Effector memory CD4-positive, alpha-beta T cell (primary cell): ENCODE results near the gene JMJD6.
"Not testable (repeated sequence)": the region's sequence is repeated elsewhere in the genome, so short reads cannot be mapped to it uniquely, and the experiment has no call there.

Source experiments
- DNase-seq, 3 donors: peaks; one replicate each; pipeline ENCODE4 v3.0.0-alpha.2; 2020
- H3K27ac ChIP-seq: 2 replicates; pipeline ENCODE4 v1.7.0; 2013; ENCODE audit warnings: mild to moderate bottlenecking, low read length, moderate library complexity; ENCODE audit not compliant: insufficient read depth, poor library complexity, severe bottlenecking
- H3K27me3 ChIP-seq: replicated peaks from 2 replicates; pipeline ENCODE4 v1.7.0; 2013; ENCODE audit warnings: mild to moderate bottlenecking, low read length; ENCODE audit not compliant: insufficient read depth, control insufficient read depth, poor library complexity, severe bottlenecking
- H3K36me3 ChIP-seq: 2 replicates; pipeline ENCODE4 v1.7.0; 2013; ENCODE audit warnings: mild to moderate bottlenecking, low read length, moderate library complexity; ENCODE audit not compliant: control insufficient read depth, insufficient read depth
- H3K4me1 ChIP-seq: 2 replicates; pipeline ENCODE4 v1.7.0; 2013; ENCODE audit warnings: low read length, mild to moderate bottlenecking; ENCODE audit not compliant: control insufficient read depth, insufficient read depth, poor library complexity, severe bottlenecking
- H3K4me3 ChIP-seq: 2 replicates; pipeline ENCODE4 v1.7.0; 2013; ENCODE audit warnings: low read length, low read depth, mild to moderate bottlenecking; ENCODE audit not compliant: insufficient read depth, poor library complexity, severe bottlenecking
- H3K9me3 ChIP-seq: 2 replicates; pipeline ENCODE4 v1.7.0; 2013; ENCODE audit warnings: mild to moderate bottlenecking, low read length, moderate library complexity; ENCODE audit not compliant: control insufficient read depth

The JMJD6 gene

DNA sequence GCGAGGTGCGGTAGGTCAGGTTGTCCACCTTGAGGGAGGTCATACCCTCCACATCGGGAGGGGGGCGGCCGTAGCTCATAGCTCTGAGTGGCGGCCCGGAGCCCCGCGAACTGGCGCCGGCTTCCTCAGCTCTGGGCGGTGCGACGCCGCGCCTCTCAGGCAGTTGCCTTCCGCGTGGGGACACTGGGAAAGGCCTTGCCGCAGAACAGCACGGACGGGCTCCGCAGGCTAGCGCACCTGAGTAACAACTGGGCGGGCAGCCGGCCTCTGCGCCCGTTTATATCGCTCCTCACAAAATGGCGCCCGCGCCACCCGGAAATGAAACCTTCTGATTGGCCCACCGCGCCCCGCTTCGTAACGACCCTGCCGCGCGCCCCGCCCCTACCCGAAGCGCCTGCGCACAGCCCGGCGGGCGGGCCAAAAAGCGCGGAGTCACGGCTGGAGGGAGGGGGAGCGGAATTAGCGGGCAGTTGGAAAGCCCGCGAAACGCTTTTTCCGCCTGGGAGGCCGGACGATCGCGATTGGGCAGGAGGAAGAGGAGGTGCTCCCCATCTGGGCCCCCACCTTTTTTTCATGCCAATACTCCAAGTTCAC is 10.8 kb upstream of the JMJD6 start, which contains the start of gene SRSF2:
TSS of gene SRSF2 (minus strand) at position 250 of the 594 bp plus-strand sequence. CDS start at position 79, 171 bp downstream.
- peak within 1 kb of the TSS; percentile 97 for H3K27ac ChIP-seq

DNA sequence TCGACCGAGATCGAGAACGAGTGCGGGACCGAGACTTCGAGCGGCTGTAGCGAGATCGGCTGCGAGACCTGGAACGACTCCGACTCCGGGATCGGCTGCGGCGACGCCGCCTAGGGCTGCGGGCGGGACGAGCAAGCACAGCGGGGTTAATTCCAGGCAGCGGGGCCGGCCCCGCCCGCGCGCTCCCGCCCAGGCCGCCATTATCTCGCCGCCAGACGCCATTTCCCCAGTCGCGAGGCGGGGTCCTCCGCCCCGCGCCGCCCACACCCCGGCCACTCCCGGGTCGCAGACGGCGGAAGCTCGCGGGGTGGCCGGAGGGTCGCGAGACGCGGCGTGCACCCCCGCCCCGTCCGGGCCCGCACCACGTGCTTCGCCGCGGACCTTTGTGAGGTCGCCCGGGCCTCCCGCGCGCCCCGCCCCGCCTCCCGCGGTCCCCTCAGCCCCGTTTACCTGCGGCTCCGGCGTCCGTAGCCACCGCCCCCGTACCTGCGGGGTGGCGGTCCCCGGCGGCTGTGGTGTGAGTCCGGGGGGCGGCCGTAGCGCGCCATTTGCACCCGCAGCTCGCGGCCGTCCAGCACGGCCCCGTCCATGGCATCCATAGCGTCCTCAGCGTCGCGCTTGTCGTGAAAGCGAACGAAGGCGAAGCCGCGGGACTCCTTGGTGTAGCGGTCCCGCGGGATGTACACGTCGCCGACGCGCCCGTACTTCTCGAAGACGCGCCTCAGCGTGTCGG is 10.1 kb upstream of the JMJD6 start:
- H3K36me3 ChIP-seq, result peaks cover 40% of the 10 kb centered on the region
- H3K27ac ChIP-seq, result peak overlapping the region; percentile 97
- H3K9me3 ChIP-seq, result no peaks in the 10 kb centered on the region
- DNase-seq, result peak; percentile 49 to 64 (median 53)
- H3K27me3 ChIP-seq, result no peaks in the 10 kb centered on the region
- peak overlapping the region; percentile 97 for H3K4me3 ChIP-seq
- H3K4me1 ChIP-seq, result peaks cover 17% of the 10 kb centered on the region

More for the DNA sequence above, 10.8 kb upstream of the JMJD6 start, which contains the start of gene SRSF2:
- no peaks in the 10 kb centered on the region for H3K9me3 ChIP-seq
- no peaks in the 10 kb centered on the region for H3K27me3 ChIP-seq
- H3K36me3 ChIP-seq, result peaks cover 42% of the 10 kb centered on the region
- DNase-seq, result peak; percentile 98 to 99 (median 99)
- H3K4me3 ChIP-seq, result peak within 1 kb of the TSS; percentile 97
- peaks cover 17% of the 10 kb centered on the region for H3K4me1 ChIP-seq

DNA sequence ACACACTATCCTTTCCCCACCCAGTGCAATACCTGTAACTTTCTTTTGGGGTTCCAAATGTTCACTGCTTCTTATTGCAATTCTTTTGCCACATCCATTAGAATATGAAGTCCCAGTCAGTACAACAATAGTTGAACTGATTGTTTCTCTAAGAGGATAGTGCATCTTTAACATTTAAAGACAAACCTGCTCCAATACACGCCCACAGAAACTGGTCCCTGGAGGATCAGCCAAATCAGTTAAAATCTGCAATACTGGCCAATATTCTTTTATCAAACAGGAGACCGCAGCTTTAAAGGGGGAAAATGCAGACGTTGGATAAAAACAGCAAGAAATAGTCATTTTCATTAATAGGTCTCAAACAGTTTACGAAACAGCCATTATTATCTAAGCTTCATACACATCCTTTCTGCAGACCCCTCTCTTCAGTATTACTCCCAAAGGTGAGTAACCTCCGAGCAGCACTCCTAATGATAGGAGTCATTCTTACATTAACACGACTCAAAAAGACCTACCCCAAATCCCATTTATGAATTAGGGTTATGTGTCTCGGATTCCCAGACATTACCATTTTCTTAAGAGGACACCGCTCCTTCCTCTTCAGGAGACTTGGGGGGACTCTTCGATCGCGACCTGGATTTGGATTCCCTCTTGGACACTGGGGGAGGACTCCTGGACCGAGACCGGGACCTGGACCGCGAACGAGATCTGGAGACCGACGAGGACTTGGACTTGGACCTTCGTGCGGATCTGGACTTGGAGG is 9.4 kb upstream of the JMJD6 start:
- peaks cover 45% of the 10 kb centered on the region for H3K36me3 ChIP-seq
- no peak for DNase-seq
- peaks cover 17% of the 10 kb centered on the region for H3K4me1 ChIP-seq

DNA sequence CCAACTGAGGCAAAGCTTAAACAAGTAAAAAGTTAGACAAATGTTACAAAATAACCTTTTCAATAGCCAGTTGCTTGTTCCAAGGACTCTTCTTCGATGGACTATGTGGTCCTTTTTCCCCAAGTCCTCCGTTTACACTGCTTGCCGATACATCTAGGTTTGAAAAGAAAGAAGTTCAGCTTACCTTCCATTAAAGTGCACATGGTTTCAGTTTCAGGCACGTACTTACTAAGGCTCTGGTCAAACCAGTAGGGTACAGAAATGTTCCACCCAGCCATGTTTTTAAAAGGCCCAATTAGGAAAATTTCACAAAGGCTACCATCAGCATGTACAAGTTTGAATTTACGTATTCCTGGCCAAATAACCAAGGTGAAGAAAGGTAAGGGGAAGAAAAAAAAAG is 8.6 kb upstream of the JMJD6 start:
- Histone ChIP-seq H3K36me3 (peaks cover 45% of the 10 kb centered on the region), H3K4me1 (peaks cover 17% of the 10 kb centered on the region)

More for the DNA sequence above, 9.4 kb upstream of the JMJD6 start:
- Histone ChIP-seq H3K27ac (peak overlapping the region; percentile 97), H3K9me3 (no peaks in the 10 kb centered on the region), H3K4me3 (peak overlapping the region; percentile 97), H3K27me3 (no peaks in the 10 kb centered on the region)

DNA sequence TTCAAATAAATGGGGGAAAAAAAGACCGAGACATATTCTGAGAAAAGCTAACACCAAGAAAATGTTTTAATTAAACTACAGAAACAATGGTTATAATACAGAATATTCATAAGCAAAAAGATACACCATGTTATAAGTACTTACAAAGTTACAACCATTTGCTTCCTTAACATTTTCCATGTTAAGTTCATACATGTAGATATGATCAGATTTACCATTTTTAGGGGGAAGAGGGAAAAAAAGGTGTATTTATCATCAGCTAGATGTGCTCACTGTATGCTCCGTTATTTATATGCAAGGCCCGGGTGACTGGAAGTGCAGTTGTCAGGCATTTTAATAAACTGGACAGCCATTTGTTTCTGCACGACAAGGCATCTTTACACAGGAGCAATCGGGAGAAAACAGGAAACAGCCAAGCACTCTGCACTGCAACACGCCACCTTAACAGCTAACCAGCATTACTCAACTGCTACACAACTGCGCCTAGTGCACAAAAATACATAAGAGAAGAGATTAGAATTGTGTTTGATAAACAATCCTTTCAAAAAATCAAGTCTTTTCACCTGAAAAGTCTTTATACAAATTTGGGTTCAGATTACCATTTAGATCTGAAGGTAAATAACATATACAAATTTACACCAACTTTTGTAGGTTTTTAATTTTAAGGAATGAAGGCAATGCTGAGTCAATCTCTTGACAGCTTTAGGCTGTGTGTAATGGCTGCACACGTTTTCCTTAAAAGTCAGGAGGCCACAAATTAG is 7.9 kb upstream of the JMJD6 start:
- Histone ChIP-seq H3K27ac (peak overlapping the region; percentile 97), H3K27me3 (no peaks in the 10 kb centered on the region), H3K4me1 (peaks cover 21% of the 10 kb centered on the region), H3K36me3 (peaks cover 45% of the 10 kb centered on the region), H3K9me3 (no peaks in the 10 kb centered on the region), H3K4me3 (peak overlapping the region; percentile 97)
- DNase-seq, result no peak

More for the DNA sequence above, 8.6 kb upstream of the JMJD6 start:
- Histone ChIP-seq H3K27me3 (no peaks in the 10 kb centered on the region), H3K27ac (peak overlapping the region; percentile 97), H3K4me3 (peak overlapping the region; percentile 97), H3K9me3 (no peaks in the 10 kb centered on the region)
- no peak for DNase-seq

DNA sequence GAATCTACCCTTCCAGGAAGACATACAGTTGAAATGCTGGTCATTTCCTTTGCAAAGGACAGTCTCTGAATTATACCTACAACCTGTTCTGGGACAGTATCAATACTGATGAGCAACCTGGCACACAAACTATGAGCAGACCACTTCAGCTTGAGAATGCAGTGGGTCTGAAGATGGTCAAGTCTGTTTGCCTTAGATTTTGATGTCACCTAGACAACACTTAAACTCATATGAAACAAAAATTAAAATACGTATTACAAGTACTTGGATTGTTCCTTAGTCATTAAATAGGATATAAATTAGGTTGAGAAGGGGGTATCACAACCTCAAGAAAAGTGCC is 7.2 kb upstream of the JMJD6 start:
- Histone ChIP-seq H3K4me3 (no peak overlapping the region), H3K36me3 (peaks cover 45% of the 10 kb centered on the region), H3K27ac (peak overlapping the region; percentile 7), H3K9me3 (no peaks in the 10 kb centered on the region), H3K27me3 (no peaks in the 10 kb centered on the region), H3K4me1 (peaks cover 20% of the 10 kb centered on the region)
- no peak for DNase-seq

DNA sequence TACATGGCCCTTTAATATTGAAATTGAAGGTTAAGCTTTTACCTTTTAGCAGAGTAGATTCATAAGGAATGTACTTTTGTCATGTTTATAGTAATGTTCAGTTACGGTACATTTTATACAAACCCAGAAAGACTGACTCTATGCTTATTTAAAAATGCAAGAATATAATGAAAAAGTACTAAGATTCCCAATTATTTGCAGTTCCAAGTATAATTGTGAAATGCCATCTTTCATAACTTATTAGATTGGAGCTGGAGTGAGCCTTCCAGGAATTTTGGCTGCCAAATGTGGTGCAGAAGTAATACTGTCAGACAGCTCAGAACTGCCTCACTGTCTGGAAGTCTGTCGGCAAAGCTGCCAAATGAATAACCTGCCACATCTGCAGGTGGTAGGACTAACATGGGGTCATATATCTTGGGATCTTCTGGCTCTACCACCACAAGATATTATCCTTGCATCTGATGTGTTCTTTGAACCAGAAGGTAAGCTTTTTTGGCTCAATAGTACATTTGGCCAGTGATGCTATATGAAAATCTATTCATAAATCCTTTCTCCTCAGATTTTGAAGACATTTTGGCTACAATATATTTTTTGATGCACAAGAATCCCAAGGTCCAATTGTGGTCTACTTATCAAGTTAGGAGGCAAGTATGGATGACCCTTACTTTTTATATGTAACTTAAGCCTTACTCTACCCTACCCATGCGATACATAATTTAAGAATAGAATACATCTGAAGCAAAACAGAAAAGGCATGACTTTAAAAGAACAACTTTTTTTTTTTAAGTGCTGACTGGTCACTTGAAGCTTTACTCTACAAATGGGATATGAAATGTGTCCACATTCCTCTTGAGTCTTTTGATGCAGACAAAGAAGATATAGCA is 6.6 kb upstream of the JMJD6 start:
- H3K9me3 ChIP-seq, result no peaks in the 10 kb centered on the region
- DNase-seq, result no peak
- H3K4me3 ChIP-seq, result no peak overlapping the region
- H3K27me3 ChIP-seq, result no peaks in the 10 kb centered on the region
- H3K4me1 ChIP-seq, result peaks cover 24% of the 10 kb centered on the region
- peak overlapping the region; percentile 40 for H3K27ac ChIP-seq
- H3K36me3 ChIP-seq, result peaks cover 45% of the 10 kb centered on the region

DNA sequence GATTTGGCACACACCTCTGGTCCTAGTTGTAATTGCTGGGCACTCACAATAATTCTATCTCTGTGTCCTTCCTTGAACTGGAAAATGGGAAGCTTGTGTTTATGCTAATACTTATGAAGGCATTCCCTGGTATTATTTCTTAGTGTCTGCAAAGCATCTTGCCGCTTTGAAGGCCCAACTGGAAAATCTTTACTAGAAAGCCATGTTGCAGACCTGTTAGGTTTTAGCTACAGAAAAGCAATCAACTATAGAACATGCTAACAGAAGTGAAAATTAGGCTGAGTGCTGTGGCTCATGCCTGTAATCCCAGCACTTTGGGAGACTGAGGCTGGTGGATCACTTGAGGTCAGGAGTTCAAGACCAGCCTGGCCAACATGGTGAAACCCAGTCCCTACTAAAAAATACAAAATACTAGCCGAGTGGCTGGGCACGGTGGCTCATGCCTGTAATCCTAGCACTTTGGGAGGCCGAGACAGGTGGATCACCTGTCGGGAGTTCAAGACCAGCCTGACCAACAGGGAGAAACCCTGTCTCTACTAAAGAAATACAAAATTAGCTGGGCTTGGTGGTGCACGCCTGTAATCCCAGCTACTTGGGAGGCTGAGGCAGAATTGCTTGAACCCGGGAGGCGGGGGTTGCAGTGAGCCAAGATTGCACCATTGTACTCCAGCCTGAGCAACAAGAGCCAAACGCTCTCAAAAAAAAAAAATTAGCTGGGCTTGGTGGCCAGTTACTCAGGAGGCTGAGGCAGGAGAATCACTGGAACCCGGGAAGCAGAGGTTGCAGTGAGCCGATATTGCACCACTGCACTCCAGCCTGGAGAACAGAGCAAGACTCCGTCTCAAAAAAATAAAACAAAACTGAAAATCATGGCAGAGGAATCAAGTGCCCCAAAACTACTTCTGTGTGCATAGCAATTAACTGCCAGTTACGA is 5.7 kb upstream of the JMJD6 start:
- not testable (repeated sequence) for H3K27ac ChIP-seq
- peaks cover 45% of the 10 kb centered on the region for H3K36me3 ChIP-seq
- H3K4me1 ChIP-seq, result peaks cover 28% of the 10 kb centered on the region

More for the DNA sequence above, 5.7 kb upstream of the JMJD6 start:
- not testable (repeated sequence) for H3K9me3 ChIP-seq, DNase-seq, H3K27me3 ChIP-seq, H3K4me3 ChIP-seq
